MCF 10A (cell line): Measurements from ENCODE around the gene ZBTB48. TPM values are rescaled to one million over a fixed set of nuclear protein-coding genes. Genes with fewer than 3 reads are reported as not detected.
A peak's percentile ranks its signal among the peaks of the same experiment; 100 is the strongest.

Experiments
- BruUV-seq: library from RNA; stranded (reverse); fragments of 400-500 nt; replicated peaks from 2 replicates; lab custom pipeline; 2021; lab: Mats Ljungman, UMichigan
- CTCF ChIA-PET: fragments of 300-600 bp; sonication (Branson Sonifier 250); formaldehyde crosslinking; extraction: SDS; loops from one replicate; lab custom pipeline; 2021; ENCODE audit warnings: antibody characterized with exemption, inconsistent platforms; lab: Yijun Ruan, JAX
- POLR2A ChIA-PET: fragments of 300-600, 350-650 bp; sonication (Branson Sonifier 250); formaldehyde crosslinking; extraction: SDS; loops from one replicate; lab custom pipeline; 2020; ENCODE audit warnings: antibody characterized with exemption, inconsistent platforms; lab: Yijun Ruan, JAX
- DNase-seq: peaks from one replicate; pipeline ENCODE4 v3.0.0-alpha.2; 2018; ENCODE audit not compliant: unreplicated experiment
- H3K27ac Mint-ChIP-seq: one replicate; pipeline ENCODE4 v1.8.0; 2022; ENCODE audit warnings: mild to moderate bottlenecking, low read depth, mixed read lengths; ENCODE audit not compliant: unreplicated experiment
- H3K27me3 Mint-ChIP-seq: one replicate; pipeline ENCODE4 v1.8.0; 2022; ENCODE audit warnings: mixed read lengths; ENCODE audit not compliant: insufficient read depth, unreplicated experiment
- H3K36me3 Mint-ChIP-seq: one replicate; pipeline ENCODE4 v1.8.0; 2022; ENCODE audit warnings: mild to moderate bottlenecking, moderate library complexity, mixed read lengths; ENCODE audit not compliant: insufficient read depth, unreplicated experiment
- H3K4me1 Mint-ChIP-seq: one replicate; pipeline ENCODE4 v1.8.0; 2022; ENCODE audit warnings: mixed read lengths; ENCODE audit not compliant: insufficient read depth, unreplicated experiment
- H3K4me3 Mint-ChIP-seq: one replicate; pipeline ENCODE4 v1.8.0; 2022; ENCODE audit warnings: mild to moderate bottlenecking, moderate library complexity, mixed read lengths; ENCODE audit not compliant: unreplicated experiment
- H3K9me3 Mint-ChIP-seq: one replicate; pipeline ENCODE4 v1.8.0; 2022; ENCODE audit warnings: mixed read lengths; ENCODE audit not compliant: unreplicated experiment
- CTCF ChIP-seq: fragments of 200-600 bp; IDR thresholded peaks from one replicate; pipeline ENCODE4 v1.8.0; 2022; ENCODE audit warnings: antibody characterized with exemption, mild to moderate bottlenecking; ENCODE audit not compliant: unreplicated experiment
- intact Hi-C: fragments of 100-400 bp; cut with micrococcal nuclease; formaldehyde crosslinking; loops from 2 replicates; pipeline ENCODE4 v1.14.1; 2022
- total RNA-seq: library from RNA; stranded (reverse); gene quantifications from 2 replicates; pipeline ENCODE4 v1.2.3, GENCODE V29; 2022

The ZBTB48 gene
- total RNA-seq, 1 experiment from 2014 or later: 40.6 TPM

- H3K27ac Mint-ChIP-seq: peak overlapping the region; percentile 57
- ChIA-PET POLR2A (interaction anchor here (0.7 to 7.4 kb wide), 12 partner anchors 7 to 686 kb away, joined by 3 to 103 read pairs (median 12); partner anchors contain the start of genes CAMTA1, PHF13 and ZBTB48), CTCF (interaction anchor here (0.6 to 1.8 kb wide), 5 partner anchors 9 to 256 kb away, joined by 3 to 5 read pairs (median 3); no protein-coding TSS in a partner anchor)
- DNase-seq: no peak
- peaks cover 17% of the 10 kb centered on the region for H3K4me1 Mint-ChIP-seq
- no peaks in the 10 kb centered on the region for H3K9me3 Mint-ChIP-seq
- no peaks in the 10 kb centered on the region for H3K27me3 Mint-ChIP-seq
- TF ChIP-seq CTCF: no peak
- BruUV-seq: no TSS peak
- peak overlapping the region; percentile 99 for H3K4me3 Mint-ChIP-seq
- H3K36me3 Mint-ChIP-seq: peaks cover 26% of the 10 kb centered on the region
- intact Hi-C loops: loop anchor here (1.0 kb wide), 1 partner anchor 9 kb away; no protein-coding TSS in a partner anchor
Measured at GRCh38 chr1:6603238-6603914, 23.6 kb downstream of the ZBTB48 start.

DNA sequence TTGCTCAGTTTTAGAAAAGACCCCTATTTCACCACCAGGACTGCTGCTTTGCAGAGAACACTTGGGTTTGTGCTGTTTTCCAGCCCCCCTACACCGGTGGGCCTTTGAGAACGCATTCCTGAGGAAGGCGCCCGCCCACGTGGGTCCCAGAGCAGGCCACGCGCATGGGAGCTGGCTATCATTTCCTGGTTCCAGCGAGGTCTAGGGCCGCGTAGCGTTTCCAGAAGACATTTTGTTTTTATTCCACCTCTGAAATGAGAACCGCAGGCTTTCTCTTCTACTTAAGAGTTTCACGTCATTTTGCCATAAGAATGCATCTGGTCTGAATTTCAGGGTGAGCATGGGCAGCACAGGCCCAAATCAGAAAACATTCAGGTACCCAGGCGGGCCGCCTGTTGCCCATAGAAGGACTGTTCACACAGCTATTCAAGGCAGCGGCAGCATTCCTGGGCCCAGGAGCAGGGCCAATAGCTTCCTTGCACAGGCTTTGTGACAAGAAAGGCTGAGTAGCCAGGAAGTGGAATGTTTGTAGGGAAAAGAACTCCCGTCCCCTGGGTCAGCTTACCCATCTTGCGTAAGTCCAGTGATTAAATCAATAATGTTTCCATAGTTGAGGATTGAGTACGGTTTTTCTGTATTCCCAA is 24.2 kb downstream of the ZBTB48 start:
- BruUV-seq: no TSS peak
- CTCF ChIA-PET: interaction anchor here (0.6 to 1.8 kb wide), 4 partner anchors 8 to 256 kb away, joined by 3 to 5 read pairs (median 3); no protein-coding TSS in a partner anchor
- POLR2A ChIA-PET: interaction anchor here (0.7 to 7.4 kb wide), 12 partner anchors 7 to 687 kb away, joined by 3 to 103 read pairs (median 12); partner anchors contain the start of genes CAMTA1, PHF13 and ZBTB48
- TF ChIP-seq CTCF: no peak
- intact Hi-C loops: loop anchor here (1.0 kb wide), 1 partner anchor 8 kb away; no protein-coding TSS in a partner anchor
- peak overlapping the region; percentile 99 for H3K4me3 Mint-ChIP-seq
- DNase-seq: no peak
- no peaks in the 10 kb centered on the region for H3K27me3 Mint-ChIP-seq
- H3K9me3 Mint-ChIP-seq: no peaks in the 10 kb centered on the region
- peaks cover 11% of the 10 kb centered on the region for H3K4me1 Mint-ChIP-seq
- H3K36me3 Mint-ChIP-seq: peaks cover 19% of the 10 kb centered on the region
- peak overlapping the region; percentile 57 for H3K27ac Mint-ChIP-seq

- intact Hi-C loops: loop anchor here (1.0 kb wide), 1 partner anchor 10 kb away; no protein-coding TSS in a partner anchor
- DNase-seq: peak; percentile 47
- peak overlapping the region; percentile 86 for H3K4me3 Mint-ChIP-seq
- ChIA-PET POLR2A (interaction anchor here (0.9 to 4.8 kb wide), 8 partner anchors 11 to 124 kb away, joined by 3 to 98 read pairs (median 5); partner anchors contain the start of genes KLHL21, NOL9, TAS1R1 and THAP3), CTCF (interaction anchor here (1.3 to 1.6 kb wide), 2 partner anchors 9 to 11 kb away, joined by 3 to 5 read pairs; partner anchors contain the start of gene THAP3)
- no peaks in the 10 kb centered on the region for H3K36me3 Mint-ChIP-seq
- TF ChIP-seq CTCF: no peak
- H3K4me1 Mint-ChIP-seq: peaks cover 6% of the 10 kb centered on the region
- H3K27ac Mint-ChIP-seq: peak overlapping the region; percentile 60
- H3K9me3 Mint-ChIP-seq: no peaks in the 10 kb centered on the region
- BruUV-seq: no TSS peak
- no peaks in the 10 kb centered on the region for H3K27me3 Mint-ChIP-seq
Measured at GRCh38 chr1:6612641-6613360, 33.0 kb downstream of the ZBTB48 start.
